ENCODE measurements around the gene DRGX.

The DRGX gene

GRCh38 chr10:49356944-49357343 is 38.9 kb downstream of the DRGX start:
- no peak for TF ChIP-seq CTCF (IDR thresholded peaks at IDR 0.05; ENCODE audit: low read depth, low read length)
- DNase-seq = no peak
- Histone ChIP-seq H3K9me3 (ENCODE audit: severe bottlenecking) (no peaks in the 10 kb centered on the region), H3K27ac (no peak overlapping the region), H3K4me3 (ENCODE audit: low read depth, low read length) (no peak overlapping the region), H3K36me3 (no peaks in the 10 kb centered on the region), H3K27me3 (ENCODE audit: insufficient read depth, low read depth, severe bottlenecking) (peaks cover 3% of the 10 kb centered on the region)

- H3K9me3 ChIP-seq (ENCODE audit: severe bottlenecking) = no peaks in the 10 kb centered on the region
- H3K36me3 ChIP-seq = no peaks in the 10 kb centered on the region
- no peak overlapping the region for H3K27ac ChIP-seq
- no peak for TF ChIP-seq CTCF (IDR thresholded peaks at IDR 0.05; ENCODE audit: low read depth, low read length)
- no peak for DNase-seq
- peaks cover 3% of the 10 kb centered on the region for H3K27me3 ChIP-seq (ENCODE audit: insufficient read depth, low read depth, severe bottlenecking)
- H3K4me3 ChIP-seq (ENCODE audit: low read depth, low read length) = no peak overlapping the region
These were observed 39.7 kb downstream of the DRGX start for GRCh38 chr10:49356181-49356580.

GRCh38 chr10:49355221-49355620 is 40.7 kb downstream of the DRGX start:
- Histone ChIP-seq H3K9me3 (ENCODE audit: severe bottlenecking) (no peaks in the 10 kb centered on the region), H3K4me3 (ENCODE audit: low read depth, low read length) (no peak overlapping the region), H3K36me3 (no peaks in the 10 kb centered on the region), H3K27ac (no peak overlapping the region), H3K27me3 (ENCODE audit: insufficient read depth, low read depth, severe bottlenecking) (no peaks in the 10 kb centered on the region)
- DNase-seq = no peak
- TF ChIP-seq CTCF (IDR thresholded peaks at IDR 0.05; ENCODE audit: low read depth, low read length) = no peak

- H3K27me3 ChIP-seq (ENCODE audit: insufficient read depth, low read depth, severe bottlenecking) = no peaks in the 10 kb centered on the region
- H3K9me3 ChIP-seq (ENCODE audit: severe bottlenecking) = no peaks in the 10 kb centered on the region
- H3K27ac ChIP-seq = no peak overlapping the region
- no peak for DNase-seq
- no peak for TF ChIP-seq CTCF (IDR thresholded peaks at IDR 0.05; ENCODE audit: low read depth, low read length)
- no peaks in the 10 kb centered on the region for H3K36me3 ChIP-seq
- H3K4me3 ChIP-seq (ENCODE audit: low read depth, low read length) = no peak overlapping the region
These were observed 41.3 kb downstream of the DRGX start for GRCh38 chr10:49354593-49354992.

GRCh38 chr10:49353895-49354566 is 41.9 kb downstream of the DRGX start:
- no peaks in the 10 kb centered on the region for H3K9me3 ChIP-seq (ENCODE audit: severe bottlenecking)
- H3K4me3 ChIP-seq (ENCODE audit: low read depth, low read length) = no peak overlapping the region

More at GRCh38 chr10:49353895-49354566, 41.9 kb downstream of the DRGX start:
- Histone ChIP-seq H3K27ac (no peak overlapping the region), H3K36me3 (no peaks in the 10 kb centered on the region), H3K27me3 (ENCODE audit: insufficient read depth, low read depth, severe bottlenecking) (no peaks in the 10 kb centered on the region)
- no peak for DNase-seq
- TF ChIP-seq CTCF (IDR thresholded peaks at IDR 0.05; ENCODE audit: low read depth, low read length) = no peak
